Mucosa of rectum (tissue), 2 donors: ENCODE measurements around the gene NPFFR2.
"Not testable (repeated sequence)": the region's sequence is repeated elsewhere in the genome, so short reads cannot be mapped to it uniquely, and the experiment has no call there.

Source experiments
- H3K27ac ChIP-seq, 2 donors: one replicate each; pipeline ENCODE4 v1.7.0; 2013; ENCODE audit warnings: inconsistent platforms in 2 of 2, low read depth in 2 of 2, low read length in 2 of 2
- H3K27me3 ChIP-seq, 2 donors: one replicate each; pipeline ENCODE4 v1.7.0; 2013; ENCODE audit warnings: low read length in 2 of 2; ENCODE audit not compliant: control insufficient read depth in 2 of 2, insufficient read depth in 2 of 2
- H3K36me3 ChIP-seq, 2 donors: one replicate each; pipeline ENCODE4 v1.7.0; 2013; ENCODE audit warnings: low read length in 2 of 2; ENCODE audit not compliant: control insufficient read depth in 2 of 2, insufficient read depth in 2 of 2
- H3K4me1 ChIP-seq, 2 donors: one replicate each; pipeline ENCODE4 v1.7.0; 2013; ENCODE audit warnings: low read length in 2 of 2, mild to moderate bottlenecking in 1 of 2; ENCODE audit not compliant: control insufficient read depth in 2 of 2, insufficient read depth in 2 of 2
- H3K4me3 ChIP-seq, 2 donors: one replicate each; pipeline ENCODE4 v1.7.0; 2013; ENCODE audit warnings: low read length in 2 of 2
- H3K9ac ChIP-seq, 2 donors: one replicate each; pipeline ENCODE4 v1.7.0; 2013; ENCODE audit warnings: low read length in 2 of 2, low read depth in 1 of 2, mild to moderate bottlenecking in 1 of 2
- H3K9me3 ChIP-seq, 2 donors: one replicate each; pipeline ENCODE4 v1.7.0; 2013; ENCODE audit warnings: low read length in 2 of 2; ENCODE audit not compliant: control insufficient read depth in 2 of 2
- donor health status: healthy.
- donor health status: Normal muscosa, but diverticular disease.

The NPFFR2 gene

DNA sequence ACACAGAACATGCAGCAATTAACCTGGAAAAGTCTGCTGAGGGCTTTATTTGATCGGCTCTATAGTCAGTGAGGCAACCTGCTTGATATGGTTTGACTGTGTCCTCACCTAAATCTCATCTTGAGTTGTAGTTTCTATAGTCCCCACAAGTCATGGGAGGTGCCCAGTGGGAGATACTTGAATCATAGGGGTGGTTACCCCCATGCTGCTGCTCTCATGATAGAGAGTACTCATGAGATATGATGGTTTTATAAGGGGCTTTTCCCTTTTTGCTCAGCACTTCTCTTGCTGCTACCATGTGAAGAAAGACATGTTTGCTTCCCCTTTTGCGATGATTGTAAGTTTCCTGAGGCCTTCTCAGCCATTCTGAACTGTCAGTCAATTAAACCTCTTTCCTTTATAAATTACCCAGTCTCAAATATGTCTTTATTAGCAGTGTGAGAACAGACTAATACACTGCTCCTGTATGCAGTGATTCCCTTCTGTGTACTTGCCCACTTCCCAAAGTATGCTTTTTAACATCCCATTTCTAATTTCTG lies 78.2 kb downstream of the NPFFR2 start:
- Histone ChIP-seq H3K27me3 (no peaks in the 10 kb centered on the region), H3K4me1 (no peaks in the 10 kb centered on the region), H3K4me3 (no peak overlapping the region), H3K27ac (no peak overlapping the region), H3K9ac (no peak overlapping the region), H3K9me3 (no peaks in the 10 kb centered on the region), H3K36me3 (no peaks in the 10 kb centered on the region)

DNA sequence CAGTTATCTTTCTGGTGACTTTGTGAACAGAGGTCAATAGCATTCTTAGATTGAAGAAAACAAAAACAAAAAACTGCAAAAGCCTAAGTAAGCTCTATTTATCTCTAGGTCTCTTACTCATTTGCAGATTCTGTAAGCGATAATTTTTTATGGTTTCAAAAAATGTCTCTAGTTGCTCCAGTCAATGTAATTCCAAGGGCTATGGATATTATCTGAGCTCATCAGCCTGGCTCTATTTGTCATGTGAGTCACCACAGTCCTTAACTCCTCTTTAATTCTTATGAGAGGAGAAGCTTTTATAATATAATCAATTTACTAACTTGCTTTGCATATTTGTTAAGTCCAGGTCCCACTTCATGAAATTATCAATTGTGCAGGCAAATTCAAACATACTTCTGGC lies 79.1 kb downstream of the NPFFR2 start:
- Histone ChIP-seq H3K27me3 (no peaks in the 10 kb centered on the region), H3K4me3 (no peak overlapping the region), H3K27ac (no peak overlapping the region)

DNA sequence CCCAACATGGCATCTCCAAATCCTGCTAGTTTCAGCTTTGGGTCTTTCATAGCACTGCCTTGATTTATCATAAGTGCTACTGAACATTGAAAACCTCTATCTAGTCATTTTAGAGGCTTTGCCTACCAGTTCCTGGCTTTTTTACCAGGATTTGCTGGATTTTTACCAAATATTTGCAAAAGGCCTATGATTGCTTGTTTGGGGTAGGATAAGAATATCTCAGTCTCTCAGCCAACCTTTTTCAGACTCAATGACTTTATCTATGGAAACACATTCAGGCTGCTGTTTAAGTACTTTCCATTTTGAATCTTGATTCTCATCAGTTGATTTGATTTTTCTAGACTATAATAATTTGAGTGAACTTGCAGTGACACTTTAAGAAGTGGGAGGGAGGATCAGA lies 80.1 kb downstream of the NPFFR2 start:
- Histone ChIP-seq H3K27ac (no peak overlapping the region), H3K4me1 (no peaks in the 10 kb centered on the region), H3K9ac (no peak overlapping the region), H3K9me3 (no peaks in the 10 kb centered on the region), H3K27me3 (no peaks in the 10 kb centered on the region), H3K36me3 (no peaks in the 10 kb centered on the region), H3K4me3 (no peak overlapping the region)

More for the DNA sequence above, 79.1 kb downstream of the NPFFR2 start:
- Histone ChIP-seq H3K4me1 (no peaks in the 10 kb centered on the region), H3K9ac (no peak overlapping the region), H3K9me3 (no peaks in the 10 kb centered on the region), H3K36me3 (no peaks in the 10 kb centered on the region)

DNA sequence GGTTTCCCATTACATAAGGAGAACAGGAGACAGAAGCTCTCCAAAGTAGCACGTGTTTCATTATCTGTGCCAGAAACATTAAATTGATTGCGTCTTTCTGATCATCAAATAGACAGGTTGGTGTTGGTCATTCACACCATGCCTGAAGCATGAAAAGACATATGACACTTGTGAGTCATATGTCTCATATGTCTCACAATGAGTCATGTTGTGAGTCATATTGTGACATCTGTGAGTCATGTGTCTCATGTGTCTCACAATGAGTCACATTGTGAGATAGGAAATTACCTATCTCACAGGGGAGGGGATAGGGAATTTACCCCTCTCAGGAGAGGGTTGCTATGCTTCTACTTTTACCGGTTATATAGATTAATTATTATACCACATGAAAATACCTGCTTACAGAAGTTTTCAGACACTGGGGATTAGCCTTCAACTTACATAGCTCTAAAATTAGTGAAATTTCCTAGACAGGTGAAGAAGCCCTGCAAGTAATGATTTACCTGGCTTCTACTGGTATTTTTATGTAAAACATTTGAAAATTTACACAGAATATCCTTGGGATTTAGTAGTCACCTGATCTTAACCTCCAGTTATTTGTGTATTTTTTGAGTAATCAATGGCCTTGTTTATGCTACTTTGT lies 80.8 kb downstream of the NPFFR2 start:
- H3K4me3 ChIP-seq = no peak overlapping the region
- H3K36me3 ChIP-seq = no peaks in the 10 kb centered on the region
- H3K9me3 ChIP-seq = no peaks in the 10 kb centered on the region
- no peak overlapping the region for H3K27ac ChIP-seq
- H3K9ac ChIP-seq = no peak overlapping the region
- H3K4me1 ChIP-seq = no peaks in the 10 kb centered on the region
- no peaks in the 10 kb centered on the region for H3K27me3 ChIP-seq

DNA sequence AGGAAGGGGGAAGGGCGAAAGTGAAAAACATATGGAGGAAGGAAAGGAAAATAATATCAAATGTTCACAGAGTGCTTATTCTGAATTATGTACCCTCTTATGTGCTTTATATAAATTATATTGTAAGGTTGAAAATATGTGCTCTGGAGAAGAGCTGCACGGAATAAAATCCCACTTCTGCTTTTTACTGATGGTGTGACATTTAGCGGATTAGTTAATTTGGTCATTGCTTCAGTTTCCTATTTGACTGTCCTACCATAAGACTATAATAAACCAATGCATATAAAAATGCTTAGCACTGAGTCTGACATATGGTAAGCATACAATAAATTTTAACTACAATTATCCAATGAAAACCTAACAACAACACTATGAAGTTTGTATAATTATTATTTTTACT lies 86.2 kb downstream of the NPFFR2 start:
- H3K27me3 ChIP-seq = no peaks in the 10 kb centered on the region

DNA sequence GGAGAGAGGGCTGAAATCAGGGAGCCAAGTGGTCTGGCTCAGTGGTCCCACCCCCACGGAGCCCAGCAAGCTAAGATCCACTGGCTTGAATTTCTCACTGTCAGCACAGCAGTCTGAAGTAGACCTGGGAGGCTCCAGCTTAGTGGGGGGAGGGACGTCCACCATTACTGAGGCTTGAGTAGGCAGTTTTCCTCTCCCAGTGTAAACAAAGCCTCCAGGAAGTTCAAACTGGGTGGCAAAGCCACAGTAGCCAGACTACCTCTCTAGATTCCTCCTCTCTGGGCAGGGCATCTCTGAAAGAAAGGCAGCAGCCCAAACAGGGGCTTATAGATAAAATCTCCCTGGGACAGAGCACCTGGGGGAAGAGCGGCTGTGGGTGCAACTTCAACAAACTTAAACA lies 88.1 kb downstream of the NPFFR2 start:
- no peak overlapping the region for H3K9ac ChIP-seq
- H3K9me3 ChIP-seq = no peaks in the 10 kb centered on the region
- H3K27ac ChIP-seq = no peak overlapping the region
- H3K4me3 ChIP-seq = no peak overlapping the region
- H3K36me3 ChIP-seq = no peaks in the 10 kb centered on the region
- H3K4me1 ChIP-seq = no peaks in the 10 kb centered on the region
- H3K27me3 ChIP-seq = no peaks in the 10 kb centered on the region

More for the DNA sequence above, 86.2 kb downstream of the NPFFR2 start:
- Histone ChIP-seq H3K4me1 (no peaks in the 10 kb centered on the region), H3K4me3 (no peak overlapping the region), H3K9me3 (no peaks in the 10 kb centered on the region), H3K9ac (no peak overlapping the region), H3K27ac (no peak overlapping the region), H3K36me3 (no peaks in the 10 kb centered on the region)

DNA sequence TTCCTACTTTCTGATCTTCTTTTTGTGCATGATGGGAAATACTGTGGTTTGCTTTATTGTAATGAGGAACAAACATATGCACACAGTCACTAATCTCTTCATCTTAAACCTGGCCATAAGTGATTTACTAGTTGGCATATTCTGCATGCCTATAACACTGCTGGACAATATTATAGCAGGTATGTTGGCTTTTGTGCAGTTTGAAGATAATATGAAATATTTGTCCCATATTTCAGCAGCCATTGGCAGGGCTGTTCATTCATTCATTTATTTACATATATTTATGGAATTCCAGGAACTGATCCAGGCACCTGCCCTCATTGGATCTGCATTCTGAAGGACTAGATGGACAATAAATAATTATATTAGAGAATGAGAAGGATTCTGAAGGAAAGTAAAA lies 96.9 kb downstream of the NPFFR2 start:
- Histone ChIP-seq H3K4me3 (no peak overlapping the region), H3K27ac (no peak overlapping the region), H3K9me3 (no peaks in the 10 kb centered on the region), H3K9ac (no peak overlapping the region), H3K27me3 (no peaks in the 10 kb centered on the region), H3K4me1 (no peaks in the 10 kb centered on the region), H3K36me3 (no peaks in the 10 kb centered on the region)

DNA sequence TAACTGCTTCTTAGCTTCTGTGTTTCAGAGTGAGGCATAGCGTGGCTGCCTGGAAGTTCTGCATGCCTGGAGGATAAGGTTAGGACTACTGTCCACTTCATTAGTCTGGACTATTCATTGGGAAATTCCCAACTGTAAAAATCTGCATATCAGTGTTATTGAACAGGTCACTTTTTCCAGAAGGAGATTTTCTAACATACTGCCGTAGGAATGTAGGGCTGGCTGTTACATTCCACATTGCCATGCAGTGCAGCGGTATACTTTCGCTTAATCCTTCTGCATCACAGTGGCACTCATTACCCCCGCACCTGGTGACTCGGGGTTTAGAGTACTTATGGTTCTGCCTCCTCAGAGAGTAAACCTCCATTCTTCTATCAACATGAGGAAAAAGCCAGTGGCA lies 104.6 kb downstream of the NPFFR2 start:
- no peaks in the 10 kb centered on the region for H3K36me3 ChIP-seq
- no peak overlapping the region for H3K9ac ChIP-seq
- no peak overlapping the region for H3K27ac ChIP-seq
- no peaks in the 10 kb centered on the region for H3K9me3 ChIP-seq
- no peak overlapping the region for H3K4me3 ChIP-seq
- H3K27me3 ChIP-seq = no peaks in the 10 kb centered on the region
- no peaks in the 10 kb centered on the region for H3K4me1 ChIP-seq

DNA sequence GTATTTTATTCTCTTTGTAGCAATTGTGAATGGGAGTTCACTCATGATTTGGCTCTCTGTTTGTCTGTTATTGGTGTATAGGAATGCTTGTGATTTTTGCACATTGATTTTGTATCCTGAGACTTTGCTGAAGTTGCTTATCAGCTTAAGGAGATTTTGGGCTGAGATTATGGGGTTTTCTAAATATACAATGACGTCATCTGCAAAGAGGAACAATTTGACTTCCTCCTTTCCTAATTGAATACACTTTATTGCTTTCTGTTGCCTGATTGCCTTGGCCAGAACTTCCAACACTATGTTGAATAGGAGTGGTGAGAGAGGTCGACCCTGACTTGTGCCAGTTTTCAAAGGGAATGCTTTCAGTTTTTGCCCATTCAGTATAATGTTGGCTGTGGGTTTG lies 108.2 kb downstream of the NPFFR2 start:
- not testable (repeated sequence) for H3K9ac ChIP-seq, H3K4me1 ChIP-seq, H3K27me3 ChIP-seq, H3K9me3 ChIP-seq, H3K36me3 ChIP-seq, H3K4me3 ChIP-seq, H3K27ac ChIP-seq

DNA sequence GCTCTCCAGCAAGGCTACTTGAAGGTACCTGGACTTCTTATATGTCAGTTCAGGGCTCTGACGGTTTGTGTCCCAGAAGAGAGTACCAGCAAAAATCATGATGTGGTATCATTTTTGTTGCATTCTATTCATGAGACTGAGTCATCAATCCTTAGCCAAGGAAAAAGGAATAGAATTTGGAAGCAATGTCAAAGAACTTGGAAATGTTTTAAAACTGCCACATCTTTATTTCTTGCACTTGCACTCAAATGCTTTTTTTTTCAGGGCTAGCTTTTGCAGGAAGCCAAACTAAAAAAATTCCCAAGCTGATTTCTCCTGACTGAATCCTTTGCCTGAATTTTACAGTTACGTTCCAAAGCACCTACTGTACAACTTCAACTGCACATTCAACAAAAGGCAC lies 112.4 kb downstream of the NPFFR2 start:
- H3K9me3 ChIP-seq = no peaks in the 10 kb centered on the region

More for the DNA sequence above, 112.4 kb downstream of the NPFFR2 start:
- Histone ChIP-seq H3K27me3 (no peaks in the 10 kb centered on the region), H3K9ac (no peak overlapping the region), H3K4me3 (no peak overlapping the region), H3K4me1 (no peaks in the 10 kb centered on the region), H3K36me3 (no peaks in the 10 kb centered on the region), H3K27ac (no peak overlapping the region)
